SK-N-SH treated with all-trans-retinoic acid at 6 μM for 48 hours (cell line): ENCODE data around the gene SH3YL1.

Source experiments
- ATAC-seq: fragments of 200-7000 bp; cut with Tn5 transposase; 3 replicates; pipeline ENCODE4 v1.9.1; 2020; ENCODE audit warnings: mild to moderate bottlenecking, moderate library complexity
- ARNTL ChIP-seq: fragments of 450-650 bp; formaldehyde crosslinking; IDR thresholded peaks from 2 replicates; pipeline ENCODE4 v1.5.0; 2020; ENCODE audit warnings: low read depth, mild to moderate bottlenecking, moderate library complexity, borderline replicate concordance
- BACH2 ChIP-seq: fragments of 250-450 bp; sonication (Bioruptor Pico); IDR thresholded peaks from 2 replicates; pipeline ENCODE4 v1.9.0; 2021; ENCODE audit warnings: mild to moderate bottlenecking, borderline replicate concordance
- CSDC2 ChIP-seq: fragments of 250-450 bp; sonication (Bioruptor Pico); IDR thresholded peaks from 2 replicates; pipeline ENCODE4 v1.5.0; 2020; ENCODE audit warnings: mild to moderate bottlenecking, moderate library complexity
- GLIS3 ChIP-seq: fragments of 250-450 bp; sonication (Bioruptor Pico); IDR thresholded peaks from 2 replicates; pipeline ENCODE4 v1.5.0; 2020; ENCODE audit warnings: mild to moderate bottlenecking, moderate library complexity
- OSR1 ChIP-seq: fragments of 250-450 bp; sonication (Bioruptor Pico); IDR thresholded peaks from 2 replicates; pipeline ENCODE4 v1.8.0; 2022; ENCODE audit warnings: moderate library complexity, mild to moderate bottlenecking, inconsistent platforms
- POU6F1 ChIP-seq: fragments of 250-450 bp; sonication (Bioruptor Pico); IDR thresholded peaks from 2 replicates; pipeline ENCODE4 v1.8.0; 2021; ENCODE audit warnings: low read depth, mild to moderate bottlenecking, moderate library complexity, borderline replicate concordance
- PPARA ChIP-seq: fragments of 250-450 bp; sonication (Bioruptor Pico); IDR thresholded peaks from 2 replicates; pipeline ENCODE4 v1.5.0; 2020; ENCODE audit warnings: mild to moderate bottlenecking, borderline replicate concordance
- RARB ChIP-seq: fragments of 250-450 bp; sonication (Bioruptor Pico); IDR thresholded peaks from 2 replicates; pipeline ENCODE4 v1.8.0; 2021; ENCODE audit warnings: mild to moderate bottlenecking, moderate library complexity
- SNAI2 ChIP-seq: fragments of 250-450 bp; sonication (Bioruptor Pico); IDR thresholded peaks from 2 replicates; pipeline ENCODE4 v1.5.0; 2020; ENCODE audit warnings: mild to moderate bottlenecking, moderate library complexity
- TCF4 ChIP-seq: fragments of 250-450 bp; sonication (Bioruptor Pico); IDR thresholded peaks from 2 replicates; pipeline ENCODE4 v1.8.0; 2021; ENCODE audit warnings: mild to moderate bottlenecking, moderate library complexity, borderline replicate concordance
- ZC3H10 ChIP-seq: fragments of 250-450 bp; sonication (Bioruptor Pico); IDR thresholded peaks from 2 replicates; pipeline ENCODE4 v1.5.1; 2021; ENCODE audit warnings: mild to moderate bottlenecking, moderate library complexity
- ZFP3 ChIP-seq: fragments of 250-450 bp; sonication (Bioruptor Pico); IDR thresholded peaks from 2 replicates; pipeline ENCODE4 v1.5.0; 2020; ENCODE audit warnings: mild to moderate bottlenecking, moderate library complexity
- ZFP30 ChIP-seq: fragments of 450-650 bp; formaldehyde crosslinking; IDR thresholded peaks from 2 replicates; pipeline ENCODE4 v1.5.0; 2022; ENCODE audit warnings: mild to moderate bottlenecking, moderate library complexity
- ZNF565 ChIP-seq: fragments of 450-650 bp; formaldehyde crosslinking; conservative IDR thresholded peaks from 2 replicates; pipeline ENCODE4 v1.5.0; 2020; ENCODE audit warnings: low read depth, mild to moderate bottlenecking, moderate library complexity
- ZNF70 ChIP-seq: fragments of 450-650 bp; formaldehyde crosslinking; IDR thresholded peaks from 2 replicates; pipeline ENCODE4 v1.5.0; 2020; ENCODE audit warnings: mild to moderate bottlenecking, moderate library complexity
- ZNF8 ChIP-seq: fragments of 450-650 bp; formaldehyde crosslinking; IDR thresholded peaks from 2 replicates; pipeline ENCODE4 v1.5.0; 2020; ENCODE audit warnings: mild to moderate bottlenecking, moderate library complexity
- TF ChIP-seq, protein P1 (sequence below): fragments of 250-450 bp; sonication (Bioruptor Pico); IDR thresholded peaks from 2 replicates; pipeline ENCODE4 v1.5.1; 2020; ENCODE audit warnings: low read depth, mild to moderate bottlenecking, moderate library complexity
- TF ChIP-seq, protein P2 (sequence below): fragments of 250-450 bp; sonication (Bioruptor Pico); IDR thresholded peaks from 2 replicates; pipeline ENCODE4 v1.5.1; 2021; ENCODE audit warnings: mild to moderate bottlenecking, moderate library complexity

Gene SH3YL1

GRCh38 chr2:282371-283263, 18.8 kb upstream of the SH3YL1 start:
- ATAC-seq = no peak
- no peak for TF ChIP-seq BACH2 (CRISPR knock-in tag)
- no peak for TF ChIP-seq ZNF8 (CRISPR knock-in tag)
- no peak for TF ChIP-seq GLIS3 (CRISPR knock-in tag)
- TF ChIP-seq ZNF565 (CRISPR knock-in tag) = no peak
- TF ChIP-seq ARNTL (CRISPR knock-in tag) = no peak
- TF ChIP-seq, protein P1, sequence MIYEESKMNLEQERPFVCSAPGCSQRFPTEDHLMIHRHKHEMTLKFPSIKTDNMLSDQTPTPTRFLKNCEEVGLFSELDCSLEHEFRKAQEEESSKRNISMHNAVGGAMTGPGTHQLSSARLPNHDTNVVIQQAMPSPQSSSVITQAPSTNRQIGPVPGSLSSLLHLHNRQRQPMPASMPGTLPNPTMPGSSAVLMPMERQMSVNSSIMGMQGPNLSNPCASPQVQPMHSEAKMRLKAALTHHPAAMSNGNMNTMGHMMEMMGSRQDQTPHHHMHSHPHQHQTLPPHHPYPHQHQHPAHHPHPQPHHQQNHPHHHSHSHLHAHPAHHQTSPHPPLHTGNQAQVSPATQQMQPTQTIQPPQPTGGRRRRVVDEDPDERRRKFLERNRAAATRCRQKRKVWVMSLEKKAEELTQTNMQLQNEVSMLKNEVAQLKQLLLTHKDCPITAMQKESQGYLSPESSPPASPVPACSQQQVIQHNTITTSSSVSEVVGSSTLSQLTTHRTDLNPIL (CRISPR knock-in tag) = no peak
- no peak for TF ChIP-seq TCF4 (CRISPR knock-in tag)
- TF ChIP-seq OSR1 = no peak
- TF ChIP-seq ZC3H10 = no peak
- TF ChIP-seq RARB = no peak
- TF ChIP-seq CSDC2 (CRISPR knock-in tag) = no peak
- no peak for TF ChIP-seq POU6F1 (CRISPR knock-in tag)

DNA sequence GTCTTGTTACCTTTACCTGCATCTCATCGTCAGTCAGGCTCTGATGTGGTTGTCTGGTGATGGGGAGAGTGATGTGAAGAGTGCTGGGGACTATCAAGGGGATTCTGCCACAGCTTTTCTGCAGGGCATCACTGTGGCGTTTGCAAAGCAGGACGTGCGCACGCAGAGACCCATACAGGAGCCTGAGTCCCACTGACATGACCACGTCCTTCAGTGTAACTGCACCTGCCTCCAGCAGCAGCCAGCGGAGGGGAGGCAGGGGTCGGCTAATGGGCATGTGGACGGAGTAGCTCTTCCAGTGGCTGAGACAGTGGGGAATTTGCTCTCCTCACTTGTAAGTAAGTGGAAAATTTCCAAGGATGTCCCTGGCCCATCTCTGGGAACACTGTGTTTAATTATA, 17.5 kb upstream of the SH3YL1 start:
- ATAC-seq = no peak
- TF ChIP-seq ZNF70 = no peak

DNA sequence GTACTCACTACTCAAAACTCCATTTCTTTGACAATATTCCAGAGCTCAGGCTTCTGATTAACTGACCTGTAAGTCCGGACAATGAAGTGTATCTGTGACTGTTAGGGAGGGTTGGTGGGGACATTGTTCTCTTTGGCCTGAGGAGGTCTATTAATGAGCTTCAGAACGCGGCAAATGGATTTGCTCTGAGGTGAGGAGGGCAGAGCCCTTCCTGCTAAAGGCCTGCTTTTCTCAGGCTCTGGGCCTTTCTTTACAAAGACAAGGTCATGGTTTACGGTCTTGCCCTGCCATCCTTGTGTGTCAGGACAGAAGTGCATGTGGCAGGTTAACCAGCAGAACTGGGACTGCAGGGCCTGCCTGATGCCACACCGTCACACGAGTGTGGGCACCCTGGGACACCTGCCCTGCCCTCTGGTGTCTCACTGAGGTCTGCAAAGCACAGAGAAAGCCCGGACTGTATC, 16.8 kb upstream of the SH3YL1 start:
- TF ChIP-seq, protein P1 (CRISPR knock-in tag) = no peak
- TF ChIP-seq ZNF70 (no peak), ZFP3 (CRISPR knock-in tag) (no peak), OSR1 (no peak)
- no peak for ATAC-seq

- no peak for ATAC-seq
Measured at GRCh38 chr2:279956-280649, 16.3 kb upstream of the SH3YL1 start.

More at GRCh38 chr2:279956-280649, 16.3 kb upstream of the SH3YL1 start:
- TF ChIP-seq RARB (no peak), OSR1 (no peak), POU6F1 (CRISPR knock-in tag) (no peak), ZNF70 (no peak), TCF4 (CRISPR knock-in tag) (no peak), PPARA (CRISPR knock-in tag) (no peak), ZC3H10 (no peak), ZFP30 (CRISPR knock-in tag) (no peak), ZNF565 (CRISPR knock-in tag) (no peak), ARNTL (CRISPR knock-in tag) (no peak), SNAI2 (CRISPR knock-in tag) (no peak)
- TF ChIP-seq, protein P2, sequence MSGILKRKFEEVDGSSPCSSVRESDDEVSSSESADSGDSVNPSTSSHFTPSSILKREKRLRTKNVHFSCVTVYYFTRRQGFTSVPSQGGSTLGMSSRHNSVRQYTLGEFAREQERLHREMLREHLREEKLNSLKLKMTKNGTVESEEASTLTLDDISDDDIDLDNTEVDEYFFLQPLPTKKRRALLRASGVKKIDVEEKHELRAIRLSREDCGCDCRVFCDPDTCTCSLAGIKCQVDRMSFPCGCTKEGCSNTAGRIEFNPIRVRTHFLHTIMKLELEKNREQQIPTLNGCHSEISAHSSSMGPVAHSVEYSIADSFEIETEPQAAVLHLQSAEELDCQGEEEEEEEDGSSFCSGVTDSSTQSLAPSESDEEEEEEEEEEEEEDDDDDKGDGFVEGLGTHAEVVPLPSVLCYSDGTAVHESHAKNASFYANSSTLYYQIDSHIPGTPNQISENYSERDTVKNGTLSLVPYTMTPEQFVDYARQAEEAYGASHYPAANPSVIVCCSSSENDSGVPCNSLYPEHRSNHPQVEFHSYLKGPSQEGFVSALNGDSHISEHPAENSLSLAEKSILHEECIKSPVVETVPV (CRISPR knock-in tag) = no peak
